ENCODE data around the gene LAMA3.

The LAMA3 gene

DNA sequence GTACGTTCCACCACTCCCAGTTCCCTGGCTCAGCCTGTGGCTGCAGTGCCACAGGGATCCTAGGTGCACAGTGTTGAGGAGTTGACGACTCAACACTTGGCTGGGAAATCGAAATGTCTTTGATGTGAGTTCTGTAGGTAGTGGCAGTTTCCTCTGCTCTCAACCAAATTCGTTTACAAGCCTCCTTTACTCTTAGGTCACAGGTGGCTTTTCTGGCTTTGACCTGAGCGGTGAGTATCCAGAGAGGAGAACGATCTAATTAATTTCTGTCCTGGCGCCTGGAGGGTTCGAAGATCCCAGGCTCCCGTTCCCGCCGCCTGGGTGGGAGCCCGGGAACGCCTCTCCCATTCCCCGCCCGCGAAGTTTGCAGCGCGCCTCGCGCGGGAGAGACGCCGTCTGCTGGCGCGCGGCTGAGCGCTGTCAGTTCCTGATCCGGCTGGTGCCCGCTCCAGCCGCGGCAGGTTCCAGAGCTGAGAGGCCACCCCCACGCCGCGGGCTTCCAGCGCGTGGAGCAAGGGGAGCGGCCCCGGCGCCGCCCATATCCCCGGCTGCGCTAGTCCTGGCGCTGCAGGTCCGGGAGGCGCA lies at the start of gene LAMA3:
Gene LAMA3 (plus strand): TSS at position 423 of the 585 bp plus-strand sequence. CDS start 231 bp downstream, outside the sequence.
- peak in 1 of 2 experiments; percentile 70 for DNase-seq

- no peak for DNase-seq
Observed at GRCh38 chr18:23640052-23640451, 49.2 kb upstream of the LAMA3 start.

GRCh38 chr18:23641143-23641720 lies 48.0 kb upstream of the LAMA3 start:
- no peak for DNase-seq

- no peak for DNase-seq
Observed at GRCh38 chr18:23641937-23642666, 47.2 kb upstream of the LAMA3 start.

DNA sequence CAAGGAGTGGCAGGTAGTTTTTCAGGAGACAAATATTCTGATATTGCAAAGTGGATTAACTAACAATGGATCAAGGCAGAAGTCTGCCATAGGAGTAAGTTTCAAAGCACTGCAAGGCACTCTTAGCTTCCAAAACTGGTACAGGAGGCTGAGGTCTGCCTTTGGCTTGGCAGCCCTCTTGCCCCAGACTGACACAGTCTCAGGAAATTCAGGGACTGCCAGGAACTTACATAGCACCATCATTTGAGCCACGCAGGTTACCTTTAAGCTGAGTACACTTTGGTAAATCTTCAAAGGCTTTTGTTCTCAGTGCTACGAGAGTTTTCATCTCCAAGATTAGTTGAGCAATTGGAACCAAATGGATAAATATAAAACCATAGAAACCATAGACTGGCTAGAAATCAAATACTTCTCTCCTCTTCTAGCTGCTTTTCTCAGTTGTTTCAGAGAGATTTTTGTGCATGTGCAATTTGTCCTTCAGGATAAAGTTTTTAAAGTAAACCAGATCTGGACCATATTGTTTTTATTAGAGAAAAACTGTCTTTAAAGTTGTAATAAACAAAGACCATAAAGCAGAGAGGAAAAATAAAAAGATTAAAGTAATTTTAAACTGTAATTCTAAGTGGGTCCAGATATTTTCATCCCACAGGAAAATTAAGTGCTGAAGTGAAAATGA lies 45.3 kb upstream of the LAMA3 start:
- no peak for DNase-seq

DNA sequence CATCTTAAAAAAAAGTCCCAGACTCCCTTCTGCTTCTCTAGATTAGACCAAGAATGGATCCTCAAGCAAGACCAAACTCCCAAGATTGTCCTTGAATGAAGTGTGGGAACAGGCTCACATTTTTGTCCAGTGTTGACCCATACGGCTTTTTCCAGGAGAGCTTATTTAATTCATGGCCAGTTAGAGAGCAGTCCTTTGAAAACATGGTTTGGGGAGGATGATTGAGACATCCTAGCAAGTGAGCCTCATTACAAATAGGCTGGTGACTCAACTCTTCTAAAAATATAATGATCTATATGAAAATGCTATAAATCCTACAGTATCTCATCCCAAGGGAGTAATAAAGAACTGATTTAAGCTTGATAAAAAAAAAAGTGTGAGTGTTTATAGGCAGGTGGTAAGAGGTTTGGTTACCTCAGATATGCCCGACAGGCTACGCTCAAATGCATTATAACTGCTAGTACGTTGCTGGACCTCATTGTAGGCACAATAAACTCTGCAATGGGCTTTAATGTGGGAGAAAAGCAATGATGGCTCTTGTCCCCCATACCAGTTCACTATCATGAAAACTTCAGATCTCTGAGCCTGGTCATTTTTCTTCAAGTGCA lies 43.6 kb upstream of the LAMA3 start:
- DNase-seq = no peak

- no peak for DNase-seq
Observed at GRCh38 chr18:23646282-23646681, 43.0 kb upstream of the LAMA3 start.

DNA sequence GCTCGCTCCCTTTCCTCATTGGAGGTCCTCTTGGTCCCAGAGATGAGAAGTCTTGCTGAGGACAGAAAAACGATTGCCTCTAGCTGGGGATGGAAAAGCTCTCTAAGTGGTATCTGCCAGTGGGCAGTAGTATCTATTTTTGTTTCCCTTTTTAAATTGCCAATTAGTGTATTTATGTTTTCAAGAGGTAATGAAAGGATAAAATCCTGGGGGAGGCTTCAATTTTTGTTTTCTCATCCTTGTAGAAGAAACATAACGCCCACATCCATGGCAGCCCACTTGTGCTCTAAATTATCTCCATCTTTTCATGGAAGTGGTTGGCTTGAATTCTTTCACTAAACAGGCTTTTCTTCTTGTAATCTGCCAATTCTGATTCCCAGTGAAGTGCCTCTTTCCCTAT lies 40.8 kb upstream of the LAMA3 start:
- DNase-seq = no peak

DNA sequence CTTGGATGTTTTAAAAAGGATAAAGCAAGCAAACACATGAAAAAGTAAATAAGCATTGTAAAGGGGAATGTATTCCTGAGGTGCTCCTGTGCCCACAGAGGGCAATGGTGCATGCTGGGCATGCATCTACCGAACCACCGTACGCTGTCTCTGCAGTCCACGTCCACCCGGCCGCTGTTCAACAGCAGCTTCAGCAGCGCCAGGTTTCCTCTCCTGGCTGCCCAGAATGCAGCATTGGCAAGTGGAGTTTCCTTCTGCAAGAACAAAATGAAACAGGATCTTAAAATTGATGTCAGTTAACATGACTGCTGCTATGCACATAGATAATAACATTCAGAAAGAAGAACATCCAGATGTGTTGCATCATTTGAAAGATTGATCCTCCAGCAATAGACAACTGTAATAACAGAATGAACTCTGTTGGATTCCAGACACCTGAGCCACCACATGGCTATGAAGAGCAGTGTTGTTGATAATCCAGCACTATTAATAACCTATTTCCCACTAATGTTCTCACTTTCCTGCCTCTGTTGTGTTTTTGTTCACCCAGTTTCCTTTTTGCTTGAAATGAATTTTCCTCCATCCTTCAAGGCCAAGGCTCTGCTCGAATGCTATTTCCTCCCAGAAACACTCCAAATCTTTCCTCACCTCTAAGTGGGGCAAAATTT lies 40.2 kb upstream of the LAMA3 start:
- DNase-seq = no peak

DNA sequence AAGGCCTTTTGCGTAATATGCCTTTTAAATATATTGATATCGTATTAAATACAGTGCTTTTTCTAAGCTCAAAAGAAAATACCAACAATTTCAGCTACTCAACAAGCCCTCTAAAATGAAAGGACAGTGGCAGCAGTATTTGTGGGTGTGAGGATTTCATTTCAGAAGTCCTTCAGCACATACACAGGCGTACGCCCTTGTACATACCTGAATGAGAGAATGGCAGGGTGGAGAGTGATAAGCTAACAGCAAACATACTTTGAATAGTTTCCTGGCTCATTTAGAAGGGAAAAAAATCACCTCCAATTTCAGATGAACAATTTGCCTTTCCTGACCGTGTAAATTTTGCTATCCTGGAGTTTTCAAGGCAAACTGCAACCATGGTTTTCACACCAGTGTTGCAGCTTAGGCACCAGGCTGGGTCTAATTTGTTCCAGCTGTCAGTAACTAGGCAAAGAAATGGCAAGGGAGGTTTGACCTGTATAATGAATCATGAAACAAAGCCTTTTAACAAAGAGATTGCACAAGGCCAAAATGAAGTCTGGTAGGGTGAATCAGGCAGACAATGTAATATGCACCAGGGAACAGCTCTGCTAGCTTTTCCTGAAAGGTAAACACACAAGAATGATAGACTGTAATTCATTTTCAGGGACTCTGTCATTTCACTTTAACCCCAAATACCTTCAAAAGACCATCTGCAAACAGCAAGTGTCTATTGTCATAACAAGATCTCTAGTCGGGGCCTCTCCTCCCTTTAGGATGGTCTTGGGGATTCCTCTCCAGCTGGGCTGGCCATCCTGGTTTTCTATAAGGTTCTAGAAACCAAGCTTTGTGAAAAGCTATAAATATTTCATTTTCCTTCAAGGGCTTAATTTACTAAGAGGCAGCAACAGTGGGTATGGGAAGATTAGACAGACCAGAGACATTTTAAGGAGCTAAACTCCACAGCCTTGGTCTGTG lies 38.0 kb upstream of the LAMA3 start:
- DNase-seq = peak in 1 of 2 experiments; percentile 12

DNA sequence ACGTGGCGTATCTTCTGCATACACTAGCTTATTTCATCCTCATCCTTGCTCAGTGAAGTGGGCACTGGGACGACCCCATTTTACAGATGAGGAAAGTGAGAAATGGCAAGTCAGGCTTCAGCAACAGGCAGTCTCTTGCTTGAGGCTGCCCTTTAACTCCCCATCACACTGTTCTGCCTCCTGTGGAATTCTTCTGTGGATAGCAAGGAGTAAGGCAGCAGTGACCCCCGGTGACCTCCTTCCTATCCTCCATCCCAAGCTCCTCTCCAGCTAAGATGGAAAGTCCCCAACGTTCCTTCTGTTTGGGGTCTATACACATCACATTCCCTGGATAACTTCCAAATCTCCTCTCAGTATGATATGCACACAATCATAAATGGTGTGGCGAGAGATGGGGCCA lies 37.0 kb upstream of the LAMA3 start:
- no peak for DNase-seq

DNA sequence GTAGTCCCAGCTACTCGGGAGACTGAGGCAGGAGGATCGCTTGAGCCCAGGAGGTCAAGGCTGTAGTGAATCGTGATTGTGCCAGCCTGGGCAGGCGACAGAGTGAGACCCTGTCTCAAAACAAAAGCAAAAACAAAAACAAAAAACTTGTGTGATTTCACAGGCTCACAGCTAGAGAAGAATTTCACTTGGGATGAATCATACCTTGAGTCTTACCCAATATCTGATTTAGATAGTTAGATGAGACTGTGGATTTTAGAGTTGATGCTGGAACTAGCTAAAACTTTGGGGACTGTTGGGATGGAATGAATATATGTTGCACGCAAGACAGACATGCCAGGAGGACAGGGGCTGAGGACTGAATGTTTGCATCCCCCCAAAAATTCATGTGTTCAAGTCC lies 31.0 kb upstream of the LAMA3 start:
- DNase-seq = no peak

- DNase-seq = no peak
Observed at GRCh38 chr18:23661735-23662308, 27.4 kb upstream of the LAMA3 start.

GRCh38 chr18:23662309-23663263 lies 26.7 kb upstream of the LAMA3 start, which contains the start of gene ANKRD29:
TSS of gene ANKRD29 (minus strand) at chr18:23662911. CDS start at chr18:23662730, 181 bp downstream.
- peak in 1 of 2 experiments; percentile 70 for DNase-seq

DNA sequence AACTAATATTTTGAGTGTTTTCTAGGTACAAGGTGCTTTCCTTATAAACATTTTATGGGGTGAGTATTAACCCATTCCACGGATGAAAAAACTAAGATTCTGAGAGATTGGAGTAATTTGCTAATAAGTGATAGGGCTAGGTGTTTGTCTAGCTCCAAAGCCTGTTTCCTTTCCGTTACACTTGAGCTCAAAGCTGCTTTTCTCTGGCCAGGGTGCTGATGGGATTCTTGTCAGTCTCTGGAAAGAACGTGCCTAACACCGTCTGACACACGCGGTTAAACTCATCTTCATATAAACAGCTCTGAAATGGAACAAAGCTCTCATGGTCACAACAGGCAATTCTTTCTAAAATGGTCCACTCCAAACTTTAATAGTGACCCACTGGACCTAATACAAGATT lies 24.6 kb upstream of the LAMA3 start:
- no peak for DNase-seq

DNA sequence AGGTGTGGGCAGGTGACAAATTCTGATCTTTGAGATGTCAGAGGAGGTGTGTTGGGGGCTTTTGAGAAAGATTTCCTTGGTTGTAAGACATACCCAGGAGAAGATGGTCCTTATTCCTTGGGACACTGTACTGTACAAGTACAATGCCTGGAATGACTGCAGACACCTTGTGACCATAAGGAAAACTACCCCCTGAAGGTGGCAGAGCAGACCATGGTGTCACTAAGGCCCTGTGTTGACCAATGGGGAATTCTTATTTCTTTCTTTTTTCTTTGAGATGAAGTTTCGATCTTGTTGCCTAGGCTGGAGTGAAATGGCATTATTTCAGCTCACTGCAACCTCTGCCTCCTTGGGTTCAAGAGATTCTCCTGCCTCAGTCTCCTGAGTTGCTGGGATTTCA lies 22.1 kb upstream of the LAMA3 start:
- no peak for DNase-seq

GRCh38 chr18:23668731-23669130 lies 20.5 kb upstream of the LAMA3 start:
- DNase-seq = no peak

- no peak for DNase-seq
Observed at GRCh38 chr18:23669202-23669766, 20.0 kb upstream of the LAMA3 start.

DNA sequence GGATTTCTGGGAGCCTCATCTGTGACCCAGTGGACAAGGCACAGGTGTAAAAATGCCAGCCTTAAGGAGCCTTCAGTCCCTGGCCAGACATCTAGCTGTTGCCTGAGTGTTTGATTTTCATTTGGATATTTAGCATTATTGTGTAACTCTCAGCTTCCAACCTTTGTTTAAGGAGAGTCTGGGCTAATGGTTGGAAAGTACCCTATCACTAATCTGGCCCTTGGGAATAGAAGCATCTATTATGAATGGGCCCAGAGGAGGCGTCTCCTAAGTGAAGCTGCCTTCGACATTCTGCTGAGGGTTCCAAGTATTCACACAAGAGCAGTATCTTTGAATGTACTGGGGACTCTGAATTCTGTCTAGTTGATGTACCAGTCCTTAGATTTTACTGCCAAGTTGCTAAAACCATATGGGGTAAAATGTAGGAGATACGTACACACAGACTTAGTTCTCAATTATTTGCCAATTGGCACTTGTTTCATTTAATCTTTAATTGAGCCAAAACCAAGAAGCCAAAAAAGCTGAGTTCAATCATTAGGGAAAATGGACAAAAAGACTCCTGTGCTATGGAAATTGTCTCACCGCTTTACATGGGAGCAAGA lies 19.3 kb upstream of the LAMA3 start:
- peak in 1 of 2 experiments; percentile 1 for DNase-seq

Measured in NCI-H526 (cell line).